ENCODE results near the gene GUCA2A. TPM values are rescaled to one million over a fixed set of nuclear protein-coding genes. Genes with fewer than 3 reads are reported as not detected.

The GUCA2A gene
- total RNA-seq, 1 donor from 2014 or later, result not detected

DNA sequence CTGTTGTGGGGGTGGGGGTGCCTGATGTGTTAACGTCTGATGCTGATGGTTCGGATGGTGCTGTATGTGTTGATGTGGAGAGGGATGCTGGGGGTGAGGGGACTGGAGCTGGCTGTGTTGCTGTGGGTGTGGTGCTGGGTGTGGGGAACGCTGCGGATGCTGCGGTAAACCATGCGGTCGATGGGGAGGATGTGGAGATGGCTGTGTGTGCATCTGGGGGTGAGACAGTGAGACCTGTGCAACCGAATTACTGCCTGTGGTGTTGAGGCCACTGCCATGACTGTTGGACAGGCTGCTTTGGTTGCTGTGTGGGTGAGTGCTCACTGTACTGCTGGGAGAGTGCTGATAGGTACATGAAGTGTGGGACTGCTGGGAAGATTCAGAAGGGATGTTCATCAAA is 26.8 kb upstream of the GUCA2A start:
- peaks cover 17% of the 10 kb centered on the region for H3K36me3 Mint-ChIP-seq (ENCODE audit: low read depth, unreplicated experiment)
- H3K4me3 Mint-ChIP-seq (ENCODE audit: unreplicated experiment), result peak overlapping the region; percentile 61
- peak overlapping the region; percentile 27 for H3K27ac Mint-ChIP-seq (ENCODE audit: unreplicated experiment)
- DNase-seq (ENCODE audit: low spot score), result no peak
- peaks cover under 1% of the 10 kb centered on the region for H3K27me3 Mint-ChIP-seq (ENCODE audit: unreplicated experiment)
- H3K4me1 Mint-ChIP-seq (ENCODE audit: unreplicated experiment), result peaks cover 29% of the 10 kb centered on the region
- no peaks in the 10 kb centered on the region for H3K9me3 Mint-ChIP-seq (ENCODE audit: unreplicated experiment)
- TF ChIP-seq, protein P1, sequence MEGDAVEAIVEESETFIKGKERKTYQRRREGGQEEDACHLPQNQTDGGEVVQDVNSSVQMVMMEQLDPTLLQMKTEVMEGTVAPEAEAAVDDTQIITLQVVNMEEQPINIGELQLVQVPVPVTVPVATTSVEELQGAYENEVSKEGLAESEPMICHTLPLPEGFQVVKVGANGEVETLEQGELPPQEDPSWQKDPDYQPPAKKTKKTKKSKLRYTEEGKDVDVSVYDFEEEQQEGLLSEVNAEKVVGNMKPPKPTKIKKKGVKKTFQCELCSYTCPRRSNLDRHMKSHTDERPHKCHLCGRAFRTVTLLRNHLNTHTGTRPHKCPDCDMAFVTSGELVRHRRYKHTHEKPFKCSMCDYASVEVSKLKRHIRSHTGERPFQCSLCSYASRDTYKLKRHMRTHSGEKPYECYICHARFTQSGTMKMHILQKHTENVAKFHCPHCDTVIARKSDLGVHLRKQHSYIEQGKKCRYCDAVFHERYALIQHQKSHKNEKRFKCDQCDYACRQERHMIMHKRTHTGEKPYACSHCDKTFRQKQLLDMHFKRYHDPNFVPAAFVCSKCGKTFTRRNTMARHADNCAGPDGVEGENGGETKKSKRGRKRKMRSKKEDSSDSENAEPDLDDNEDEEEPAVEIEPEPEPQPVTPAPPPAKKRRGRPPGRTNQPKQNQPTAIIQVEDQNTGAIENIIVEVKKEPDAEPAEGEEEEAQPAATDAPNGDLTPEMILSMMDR (IDR thresholded peaks at IDR 0.05; ENCODE audit: unreplicated experiment), result no peak

DNA sequence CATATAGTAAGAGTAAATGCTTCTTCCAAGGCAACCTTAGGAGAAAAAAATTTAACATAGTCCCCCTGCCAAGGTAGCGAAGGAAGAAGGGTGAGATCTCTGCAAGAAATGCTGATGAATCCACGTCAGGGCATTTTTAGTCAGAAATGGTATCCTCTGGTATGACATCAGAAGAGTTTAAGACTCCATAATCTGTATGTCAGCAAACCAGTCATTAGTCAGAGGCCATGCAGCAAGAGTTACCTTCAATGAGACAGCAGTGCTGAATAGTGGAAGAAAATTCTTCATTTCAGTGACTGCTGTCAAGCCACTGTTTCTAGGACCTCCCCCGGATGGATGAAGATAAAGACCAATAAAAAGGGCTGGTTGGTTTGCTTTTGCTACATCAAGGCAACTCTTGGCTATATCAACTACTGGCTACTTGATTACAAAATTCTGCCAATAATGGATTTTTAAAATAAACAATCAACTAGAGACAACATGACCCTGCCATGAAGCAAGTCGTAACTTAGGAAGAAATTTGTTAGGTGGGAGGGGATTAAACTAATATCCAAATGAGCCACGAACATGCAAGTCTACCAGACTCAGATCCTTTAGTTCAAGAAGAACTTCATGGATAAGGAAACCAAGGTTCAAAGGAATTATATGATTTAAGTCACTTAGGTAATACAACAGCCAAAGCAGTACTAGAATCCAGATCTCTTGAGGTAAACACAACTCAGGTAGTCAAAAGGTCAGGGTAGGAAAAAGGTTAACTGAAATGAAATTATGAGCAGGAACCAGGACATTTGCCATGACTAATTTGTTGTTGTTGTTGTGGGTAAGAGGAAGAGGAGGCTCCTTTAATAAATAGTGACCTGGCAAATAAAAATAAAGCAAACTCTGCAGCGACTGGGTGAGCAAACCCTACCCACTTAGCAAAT is 25.6 kb upstream of the GUCA2A start:
- peaks cover 25% of the 10 kb centered on the region for H3K36me3 Mint-ChIP-seq (ENCODE audit: low read depth, unreplicated experiment)
- DNase-seq (ENCODE audit: low spot score), result no peak

DNA sequence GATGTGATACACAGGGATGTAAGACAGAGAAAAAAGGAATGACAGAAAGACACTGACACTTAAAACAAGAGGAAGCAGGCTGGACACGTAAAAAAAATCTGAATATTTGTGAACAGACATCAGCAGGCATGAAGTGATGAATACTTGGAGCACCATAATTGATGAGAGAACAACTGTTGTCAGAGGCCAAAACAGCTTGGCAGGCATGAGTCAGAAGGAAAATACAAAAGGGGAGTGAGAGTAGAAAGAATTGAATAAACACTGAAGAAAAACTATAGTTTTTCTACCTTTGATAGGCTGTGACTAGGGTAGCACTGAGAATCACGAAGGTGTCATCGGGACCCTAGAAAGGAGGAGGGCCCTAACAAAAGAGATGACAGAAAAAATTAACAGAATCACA is 21.6 kb upstream of the GUCA2A start:
- no peak for DNase-seq (ENCODE audit: low spot score)
- H3K9me3 Mint-ChIP-seq (ENCODE audit: unreplicated experiment), result no peaks in the 10 kb centered on the region
- peaks cover 3% of the 10 kb centered on the region for H3K27me3 Mint-ChIP-seq (ENCODE audit: unreplicated experiment)
- TF ChIP-seq, protein P1 (IDR thresholded peaks at IDR 0.05; ENCODE audit: unreplicated experiment), result no peak
- H3K4me3 Mint-ChIP-seq (ENCODE audit: unreplicated experiment), result peak overlapping the region; percentile 2
- peaks cover 40% of the 10 kb centered on the region for H3K4me1 Mint-ChIP-seq (ENCODE audit: unreplicated experiment)
- H3K27ac Mint-ChIP-seq (ENCODE audit: unreplicated experiment), result peak overlapping the region; percentile 26
- peaks cover 34% of the 10 kb centered on the region for H3K36me3 Mint-ChIP-seq (ENCODE audit: low read depth, unreplicated experiment)

More for the DNA sequence above, 25.6 kb upstream of the GUCA2A start:
- H3K27ac Mint-ChIP-seq (ENCODE audit: unreplicated experiment), result no peak overlapping the region
- peaks cover 3% of the 10 kb centered on the region for H3K27me3 Mint-ChIP-seq (ENCODE audit: unreplicated experiment)
- TF ChIP-seq, protein P1 (IDR thresholded peaks at IDR 0.05; ENCODE audit: unreplicated experiment), result no peak
- no peak overlapping the region for H3K4me3 Mint-ChIP-seq (ENCODE audit: unreplicated experiment)
- H3K4me1 Mint-ChIP-seq (ENCODE audit: unreplicated experiment), result peaks cover 40% of the 10 kb centered on the region
- no peaks in the 10 kb centered on the region for H3K9me3 Mint-ChIP-seq (ENCODE audit: unreplicated experiment)

DNA sequence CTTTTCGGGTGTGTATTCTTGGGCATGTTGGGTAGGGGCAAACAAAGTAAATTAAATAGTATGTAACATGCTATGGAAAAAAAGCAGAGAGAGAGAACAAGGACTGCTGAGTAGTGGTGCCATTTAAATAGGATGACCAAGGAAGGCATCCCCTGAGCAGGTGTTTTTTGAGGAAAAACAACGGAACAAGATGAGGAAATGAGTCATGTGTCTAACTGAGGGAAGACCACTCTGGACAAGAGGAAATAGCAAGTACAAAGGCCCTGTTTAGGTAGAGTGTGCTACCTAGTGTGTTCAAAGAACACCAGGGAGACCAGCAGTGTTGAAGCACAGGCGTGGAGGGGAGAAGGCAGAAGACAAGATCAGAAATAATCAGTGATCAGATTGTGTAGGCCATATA is 20.1 kb upstream of the GUCA2A start:
- Mint-ChIP-seq H3K27ac (ENCODE audit: unreplicated experiment) (peak overlapping the region; percentile 89), H3K4me3 (ENCODE audit: unreplicated experiment) (peak overlapping the region; percentile 26), H3K27me3 (ENCODE audit: unreplicated experiment) (peaks cover 3% of the 10 kb centered on the region), H3K36me3 (ENCODE audit: low read depth, unreplicated experiment) (peaks cover 33% of the 10 kb centered on the region), H3K9me3 (ENCODE audit: unreplicated experiment) (no peaks in the 10 kb centered on the region), H3K4me1 (ENCODE audit: unreplicated experiment) (peaks cover 41% of the 10 kb centered on the region)
- no peak for DNase-seq (ENCODE audit: low spot score)
- TF ChIP-seq, protein P1 (IDR thresholded peaks at IDR 0.05; ENCODE audit: unreplicated experiment), result no peak

DNA sequence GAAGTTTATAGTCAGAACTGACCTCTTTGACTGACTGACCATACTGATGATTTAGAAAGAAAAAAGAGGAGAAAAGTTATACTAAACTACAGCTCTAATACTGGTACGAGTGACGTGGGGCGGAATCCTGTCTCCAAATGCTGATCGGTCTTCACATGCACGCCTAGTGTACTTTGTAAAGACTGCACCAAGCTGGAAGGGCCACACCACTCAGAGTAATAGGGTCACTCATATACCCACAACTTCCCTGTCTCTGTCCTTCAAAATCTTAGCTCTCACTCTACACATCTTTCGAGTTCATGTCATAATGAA is 19.4 kb upstream of the GUCA2A start:
- H3K36me3 Mint-ChIP-seq (ENCODE audit: low read depth, unreplicated experiment), result peaks cover 33% of the 10 kb centered on the region

More for the DNA sequence above, 19.4 kb upstream of the GUCA2A start:
- DNase-seq (ENCODE audit: low spot score), result no peak
- H3K9me3 Mint-ChIP-seq (ENCODE audit: unreplicated experiment), result no peaks in the 10 kb centered on the region
- no peak overlapping the region for H3K27ac Mint-ChIP-seq (ENCODE audit: unreplicated experiment)
- no peak overlapping the region for H3K4me3 Mint-ChIP-seq (ENCODE audit: unreplicated experiment)
- peaks cover 41% of the 10 kb centered on the region for H3K4me1 Mint-ChIP-seq (ENCODE audit: unreplicated experiment)
- TF ChIP-seq, protein P1 (IDR thresholded peaks at IDR 0.05; ENCODE audit: unreplicated experiment), result no peak
- H3K27me3 Mint-ChIP-seq (ENCODE audit: unreplicated experiment), result peaks cover 3% of the 10 kb centered on the region
